Breast epithelium (tissue), 4 donors: ENCODE data around the gene G6PD. TPM values are rescaled to one million over a fixed set of nuclear protein-coding genes. Genes with fewer than 3 reads are reported as not detected.

Source experiments
- DNase-seq, 2 donors: peaks; one replicate each; pipeline ENCODE4 v3.0.0-alpha.2; 2019; ENCODE audit warnings: low spot score in 2 of 2
- H3K27ac ChIP-seq, 2 donors: fragments of 200-600 bp; sonication (generic) in 1 of 2; one replicate each; pipeline ENCODE4 v1.5.1; 2016 to 2019; ENCODE audit warnings: mild to moderate bottlenecking in 1 of 2
- H3K27me3 ChIP-seq, 2 donors: fragments of 200-600 bp; sonication (generic) in 1 of 2; one replicate each; pipeline versions ENCODE4 v1.5.1 to v1.6.0; 2017 to 2019; ENCODE audit warnings: control low read depth in 1 of 2, mild to moderate bottlenecking in 1 of 2
- H3K36me3 ChIP-seq: fragments of 200-600 bp; one replicate; pipeline ENCODE4 v1.5.1; 2019
- H3K4me1 ChIP-seq, 2 donors: fragments of 200-600 bp; sonication (generic); one replicate each; pipeline ENCODE4 v1.5.1; 2016 to 2019; ENCODE audit warnings: control low read depth in 1 of 2
- H3K4me3 ChIP-seq, 3 donors: fragments of 200-600 bp; sonication (generic); 1 replicate in 2 of 3; 2 replicates in 1 of 3; pipeline ENCODE4 v1.5.1; 2016 to 2019; ENCODE audit warnings: mild to moderate bottlenecking in 3 of 3, moderate library complexity in 2 of 3
- H3K9me3 ChIP-seq, 2 donors: fragments of 200-600 bp; sonication (generic) in 1 of 2; one replicate each; pipeline ENCODE4 v1.5.1; 2016 to 2019; ENCODE audit warnings: control low read depth in 1 of 2
- CTCF ChIP-seq, 3 donors: fragments of 450-650 bp; IDR thresholded peaks; one replicate each; pipeline ENCODE4 v1.5.1; 2016 to 2017; ENCODE audit warnings: antibody characterized with exemption in 3 of 3, mild to moderate bottlenecking in 3 of 3, moderate library complexity in 3 of 3
- POLR2A ChIP-seq: fragments of 450-650 bp; IDR thresholded peaks from one replicate; pipeline ENCODE4 v1.6.1; 2016; ENCODE audit warnings: antibody characterized with exemption, mild to moderate bottlenecking, moderate library complexity
- POLR2AphosphoS5 ChIP-seq, 3 donors: sonication (generic); formaldehyde crosslinking; IDR thresholded peaks; one replicate each; pipeline ENCODE4 v1.6.1; 2017; ENCODE audit warnings: antibody characterized with exemption in 3 of 3
- intact Hi-C: fragments of 100-400 bp; cut with DNase I; formaldehyde crosslinking; loops from one replicate; pipeline ENCODE4 v1.15.1; 2023; ENCODE audit warnings: low total_unique reads
- total RNA-seq, 3 donors: library from RNA; depleted of rRNA; stranded (reverse); fragments of >200 nt; gene quantifications; one replicate each; pipeline ENCODE4 v1.1.0, GENCODE V29; 2016

G6PD gene
- total RNA-seq, 3 donors from 2014 or later = 25.6 to 45.2 (median 38.2) TPM

DNA sequence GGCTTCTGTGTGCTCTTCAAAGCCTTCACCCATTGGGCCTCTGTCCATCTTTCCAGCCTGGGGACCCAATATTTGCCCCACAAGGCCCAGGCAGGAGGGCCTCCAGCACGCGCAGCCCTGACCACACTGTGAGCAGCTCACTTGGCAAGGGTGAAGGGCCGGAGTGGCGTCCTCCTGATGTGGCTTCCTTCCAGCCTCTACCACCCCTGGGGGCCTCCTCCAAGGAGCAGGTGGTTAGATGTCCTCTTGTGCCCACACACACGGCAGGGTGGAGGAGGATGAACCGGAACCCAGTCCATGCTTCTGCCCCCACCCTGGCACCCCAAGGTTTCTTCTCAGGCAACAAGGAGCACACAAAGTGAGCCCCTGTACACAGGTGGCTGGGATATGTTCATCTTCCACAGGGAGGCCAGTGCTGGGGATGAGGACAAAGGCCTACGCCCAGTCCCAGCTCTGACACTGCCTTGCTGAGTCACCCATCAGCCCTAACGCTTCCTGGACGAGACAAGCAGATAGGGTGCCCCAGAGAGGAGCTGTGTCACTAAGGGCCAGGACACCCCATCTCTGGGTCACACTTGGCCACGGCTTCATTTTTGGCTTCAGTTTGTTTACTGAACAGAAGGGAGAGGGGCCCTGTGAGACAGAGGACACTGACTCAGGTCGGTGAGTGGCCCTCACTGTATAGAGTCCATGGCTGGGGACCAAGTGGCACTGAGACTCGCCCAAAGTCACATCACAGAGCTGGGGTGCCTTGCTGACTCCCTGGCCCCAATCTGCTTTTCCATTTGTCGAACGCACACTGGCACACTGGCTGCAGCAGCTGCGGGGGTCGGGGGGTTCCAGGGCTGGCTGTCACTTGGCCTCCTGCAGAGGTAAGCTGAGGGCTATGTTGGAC lies 62.1 kb downstream of the G6PD start:
- no peak for DNase-seq
- H3K36me3 ChIP-seq = no peaks in the 10 kb centered on the region
- H3K4me1 ChIP-seq = peaks cover 0 to 7% of the 10 kb centered on the region in 2 donors
- no peak overlapping the region for H3K27ac ChIP-seq
- TF ChIP-seq POLR2AphosphoS5 (IDR thresholded peaks at IDR 0.05) = no peak
- no peak for TF ChIP-seq POLR2A
- no peak for TF ChIP-seq CTCF (IDR thresholded peaks at IDR 0.05)
- H3K4me3 ChIP-seq = no peak overlapping the region
- no peaks in the 10 kb centered on the region for H3K9me3 ChIP-seq
- peaks cover 0 to 36% of the 10 kb centered on the region in 2 donors for H3K27me3 ChIP-seq
- intact Hi-C loops = no loop called here

DNA sequence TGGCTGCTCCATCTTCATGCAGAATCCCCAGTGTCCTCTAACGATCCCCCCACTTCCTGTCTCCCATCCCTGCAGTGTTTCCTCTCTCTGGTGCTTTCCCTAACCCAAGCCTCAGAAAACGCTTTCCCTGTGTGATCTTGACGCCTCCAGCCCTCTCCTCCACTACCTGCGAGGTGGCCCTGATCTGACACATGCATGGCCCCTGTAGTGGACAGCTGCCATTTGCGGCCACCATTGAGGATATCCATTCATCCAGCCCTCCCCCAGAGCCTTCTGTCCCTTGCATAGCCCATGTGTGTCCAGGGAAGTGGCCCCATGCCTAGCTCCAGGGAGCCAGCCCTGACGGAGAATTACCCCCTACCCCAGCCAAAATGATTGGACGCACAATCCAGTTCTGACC lies 63.3 kb downstream of the G6PD start:
- TF ChIP-seq CTCF (IDR thresholded peaks at IDR 0.05) = no peak
- no peak for TF ChIP-seq POLR2AphosphoS5 (IDR thresholded peaks at IDR 0.05)
- no peak for TF ChIP-seq POLR2A
- H3K27me3 ChIP-seq = peaks cover 0 to 25% of the 10 kb centered on the region in 2 donors

GRCh38 chrX:154482786-154483185 lies 63.9 kb downstream of the G6PD start:
- no peak overlapping the region for H3K4me3 ChIP-seq

More for the DNA sequence above, 63.3 kb downstream of the G6PD start:
- intact Hi-C loops = no loop called here
- Histone ChIP-seq H3K9me3 (no peaks in the 10 kb centered on the region), H3K4me3 (no peak overlapping the region), H3K36me3 (no peaks in the 10 kb centered on the region), H3K4me1 (no peaks in the 10 kb centered on the region), H3K27ac (no peak overlapping the region)
- no peak for DNase-seq

DNA sequence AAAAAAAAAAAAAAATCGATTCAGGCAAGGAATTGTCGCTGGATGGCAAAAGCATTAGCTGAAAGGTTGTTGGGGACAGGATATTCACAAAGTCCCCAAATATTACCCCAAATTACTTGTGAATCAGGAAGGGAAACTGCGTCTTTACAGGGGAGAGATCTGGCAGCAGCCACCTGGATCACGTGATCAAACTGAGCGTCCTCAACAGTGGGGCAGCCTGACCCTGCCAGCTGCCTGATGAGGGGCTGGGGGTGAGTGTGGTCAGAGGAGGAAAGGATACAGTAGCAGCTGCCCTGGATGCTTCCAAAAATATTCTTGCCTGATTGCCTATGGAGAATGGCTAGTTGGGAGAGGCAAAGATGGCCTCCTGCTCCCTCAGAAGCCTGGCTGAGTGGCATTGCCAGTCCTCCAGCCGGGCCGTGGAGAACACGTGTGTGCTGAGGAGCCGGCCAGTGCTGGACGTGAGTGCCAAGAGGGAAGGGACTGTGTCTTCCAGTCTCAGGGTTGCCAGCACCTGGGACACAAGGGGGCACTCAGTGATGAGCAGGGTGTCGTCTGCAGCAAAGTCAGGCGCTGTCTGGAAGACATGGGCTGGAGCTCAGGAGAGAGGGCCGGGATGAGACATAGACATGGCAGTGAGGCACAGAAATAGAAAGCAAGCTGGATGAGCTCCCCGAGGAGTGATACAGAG lies 64.6 kb downstream of the G6PD start:
- no peak overlapping the region for H3K4me3 ChIP-seq
- intact Hi-C loops = no loop called here
- DNase-seq = no peak
- no peaks in the 10 kb centered on the region for H3K9me3 ChIP-seq
- no peak overlapping the region for H3K27ac ChIP-seq
- H3K36me3 ChIP-seq = no peaks in the 10 kb centered on the region
- no peaks in the 10 kb centered on the region for H3K4me1 ChIP-seq
- H3K27me3 ChIP-seq = peaks cover 0 to 15% of the 10 kb centered on the region in 2 donors
- TF ChIP-seq POLR2AphosphoS5 (IDR thresholded peaks at IDR 0.05) (no peak), CTCF (IDR thresholded peaks at IDR 0.05) (no peak), POLR2A (no peak)

More at GRCh38 chrX:154482786-154483185, 63.9 kb downstream of the G6PD start:
- Histone ChIP-seq H3K4me1 (no peaks in the 10 kb centered on the region), H3K27ac (no peak overlapping the region), H3K27me3 (peaks cover 0 to 20% of the 10 kb centered on the region in 2 donors), H3K9me3 (no peaks in the 10 kb centered on the region), H3K36me3 (no peaks in the 10 kb centered on the region)
- TF ChIP-seq CTCF (IDR thresholded peaks at IDR 0.05) (no peak), POLR2A (no peak)
- no peak for DNase-seq
- intact Hi-C loops = no loop called here

Other genes starting within 250 kb of the G6PD start
- 100 to 1,000 TPM; 416 to 675 (median 622) TPM for gene FLNA, start 172.2 kb downstream of the G6PD start, total RNA-seq
- gene EMD, start 167.6 kb downstream of the G6PD start, total RNA-seq = 10 to 100 TPM; 33.8 to 48.1 (median 45.6) TPM
- 1,000 to 10,000 TPM; 8,496 to 9,265 (median 8,695) TPM for gene RPL10, start 148.5 kb downstream of the G6PD start, total RNA-seq
- gene DNASE1L1, start 137.6 kb downstream of the G6PD start, total RNA-seq = 10 to 100 TPM; 26.2 to 44.3 (median 26.9) TPM
- 10 to 100 TPM; 27.7 to 53.7 (median 44.2) TPM for gene TAFAZZIN, start 135.3 kb downstream of the G6PD start, total RNA-seq
- 10 to 100 TPM; 31.5 to 57.1 (median 34.8) TPM for gene ATP6AP1, start 118.2 kb downstream of the G6PD start, total RNA-seq
- gene GDI1, start 109.7 kb downstream of the G6PD start, total RNA-seq = 100 to 1,000 TPM in 1 of 3 donors, 10 to 100 TPM in 2; 94.0 to 105 (median 97.3) TPM
- gene FAM50A, start 102.7 kb downstream of the G6PD start, total RNA-seq = 10 to 100 TPM; 30.7 to 94.4 (median 64.2) TPM
- gene PLXNA3, start 88.6 kb downstream of the G6PD start, total RNA-seq = 10 to 100 TPM in 2 of 3 donors, 1 to 10 TPM in 1; 6.1 to 10.8 (median 10.1) TPM
- gene LAGE3, start 67.6 kb downstream of the G6PD start, total RNA-seq = 10 to 100 TPM; 21.1 to 38.0 (median 28.8) TPM
- gene UBL4A, start 60.2 kb downstream of the G6PD start, total RNA-seq = 10 to 100 TPM; 36.2 to 40.1 (median 38.3) TPM
- 10 to 100 TPM; 17.0 to 24.0 (median 19.5) TPM for gene SLC10A3, start 56.2 kb downstream of the G6PD start, total RNA-seq
- gene FAM3A, start 30.6 kb downstream of the G6PD start, total RNA-seq = 10 to 100 TPM; 38.8 to 42.6 (median 41.3) TPM
- 10 to 100 TPM; 10.5 to 15.2 (median 12.6) TPM for gene IKBKG, start 774 bp upstream of the G6PD start, total RNA-seq
- 1 to 10 TPM in 1 of 3 donors, not detected in 2; 2.3 TPM for gene CTAG1A, start 38.3 kb upstream of the G6PD start, total RNA-seq
- 1 to 10 TPM in 1 of 3 donors, not detected in 2; 2.3 TPM for gene CTAG1B, start 72.4 kb upstream of the G6PD start, total RNA-seq
- not detected for gene CTAG2, start 106.7 kb upstream of the G6PD start, total RNA-seq
- 1 to 10 TPM; 3.9 to 8.5 (median 5.3) TPM for gene GAB3, start 204.2 kb upstream of the G6PD start, total RNA-seq
- gene DKC1, start 216.0 kb upstream of the G6PD start, total RNA-seq = 10 to 100 TPM; 23.2 to 41.0 (median 40.5) TPM